Measurements from ENCODE around the gene SAMM50.

GRCh38 chr22:43926349-43926710 lies 28.9 kb upstream of the SAMM50 start:
- no peak for TF ChIP-seq TCF4 (CRISPR knock-in tag; IDR thresholded peaks at IDR 0.05; ENCODE audit: borderline replicate concordance)
- no peak for TF ChIP-seq ZNF565 (CRISPR knock-in tag; conservative IDR thresholded peaks at IDR 0.05; ENCODE audit: low read depth)
- TF ChIP-seq ARNTL (CRISPR knock-in tag; IDR thresholded peaks at IDR 0.05; ENCODE audit: borderline replicate concordance, low read depth), result no peak
- TF ChIP-seq ZC3H10 (CRISPR knock-in tag; IDR thresholded peaks at IDR 0.05), result no peak
- TF ChIP-seq CREB5 (CRISPR knock-in tag; IDR thresholded peaks at IDR 0.05; ENCODE audit: low read depth), result no peak
- no peak for TF ChIP-seq RARB (CRISPR knock-in tag; IDR thresholded peaks at IDR 0.05)
- TF ChIP-seq ESRRG (CRISPR knock-in tag; IDR thresholded peaks at IDR 0.05), result no peak
- TF ChIP-seq PATZ1 (CRISPR knock-in tag; IDR thresholded peaks at IDR 0.05; ENCODE audit: borderline replicate concordance), result no peak

All from SK-N-SH treated with all-trans-retinoic acid at 6 μM for 48 hours (cell line).